Nephron (organoid): ENCODE measurements around the gene ST7L.
A peak's percentile ranks its signal among the peaks of the same experiment; 100 is the strongest.

ENCODE experiments used
- H3K27ac Mint-ChIP-seq, 3 experiments: 2 replicates each; pipeline ENCODE4 v1.8.0; 2020; ENCODE audit warnings: mixed read lengths in 3 of 3, mild to moderate bottlenecking in 2 of 3, moderate library complexity in 1 of 3
- H3K27me3 Mint-ChIP-seq: 2 replicates; pipeline ENCODE4 v1.8.0; 2021; ENCODE audit warnings: low read depth, mild to moderate bottlenecking, moderate library complexity, mixed read lengths
- H3K36me3 Mint-ChIP-seq: 2 replicates; pipeline ENCODE4 v1.8.0; 2020; ENCODE audit warnings: low read depth, mixed read lengths
- H3K4me1 Mint-ChIP-seq: 2 replicates; pipeline ENCODE4 v1.8.0; 2020; ENCODE audit warnings: mixed read lengths
- H3K4me3 Mint-ChIP-seq, 3 experiments: 2 replicates each; pipeline ENCODE4 v1.8.0; 2020; ENCODE audit warnings: mild to moderate bottlenecking in 3 of 3, mixed read lengths in 3 of 3, moderate library complexity in 2 of 3
- H3K9me3 Mint-ChIP-seq: 2 replicates; pipeline ENCODE4 v1.8.0; 2020; ENCODE audit warnings: mixed read lengths
- CTCF ChIP-seq, 3 experiments: fragments of 200-600 bp; sonication (generic); IDR thresholded peaks; one replicate each; pipeline ENCODE4 v1.5.0; 2021; ENCODE audit warnings: antibody characterized with exemption in 3 of 3; ENCODE audit not compliant: unreplicated experiment in 3 of 3

ST7L gene

GRCh38 chr1:112533029-112533428 is 85.9 kb downstream of the ST7L start:
- Mint-ChIP-seq H3K36me3 (peaks cover 38% of the 10 kb centered on the region), H3K4me1 (peaks cover 27% of the 10 kb centered on the region), H3K4me3 (no peak overlapping the region), H3K9me3 (no peaks in the 10 kb centered on the region), H3K27ac (no peak overlapping the region), H3K27me3 (no peaks in the 10 kb centered on the region)
- no peak for TF ChIP-seq CTCF (IDR thresholded peaks at IDR 0.05; ENCODE audit: unreplicated experiment in 3 of 3)

GRCh38 chr1:112532064-112532463 is 86.9 kb downstream of the ST7L start:
- Mint-ChIP-seq H3K9me3 (no peaks in the 10 kb centered on the region), H3K36me3 (peaks cover 43% of the 10 kb centered on the region), H3K4me1 (peaks cover 28% of the 10 kb centered on the region), H3K4me3 (no peak overlapping the region), H3K27ac (peak overlapping the region in 2 of 3 experiments; percentile 52 to 68), H3K27me3 (no peaks in the 10 kb centered on the region)
- no peak for TF ChIP-seq CTCF (IDR thresholded peaks at IDR 0.05; ENCODE audit: unreplicated experiment in 3 of 3)

GRCh38 chr1:112530832-112531231 is 88.1 kb downstream of the ST7L start:
- Mint-ChIP-seq H3K4me1 (peaks cover 22% of the 10 kb centered on the region), H3K4me3 (no peak overlapping the region), H3K9me3 (no peaks in the 10 kb centered on the region), H3K36me3 (peaks cover 48% of the 10 kb centered on the region), H3K27ac (peak overlapping the region in 2 of 3 experiments; percentile 48 to 68), H3K27me3 (no peaks in the 10 kb centered on the region)
- no peak for TF ChIP-seq CTCF (IDR thresholded peaks at IDR 0.05; ENCODE audit: unreplicated experiment in 3 of 3)

GRCh38 chr1:112529301-112529700 is 89.6 kb downstream of the ST7L start:
- Mint-ChIP-seq H3K27me3 (no peaks in the 10 kb centered on the region), H3K27ac (peak overlapping the region in 2 of 3 experiments; percentile 14 to 36), H3K4me3 (no peak overlapping the region), H3K9me3 (no peaks in the 10 kb centered on the region), H3K4me1 (peaks cover 27% of the 10 kb centered on the region), H3K36me3 (peaks cover 49% of the 10 kb centered on the region)
- no peak for TF ChIP-seq CTCF (IDR thresholded peaks at IDR 0.05; ENCODE audit: unreplicated experiment in 3 of 3)

- peaks cover 38% of the 10 kb centered on the region for H3K4me1 Mint-ChIP-seq
- no peaks in the 10 kb centered on the region for H3K27me3 Mint-ChIP-seq
- H3K27ac Mint-ChIP-seq: peak overlapping the region in 2 of 3 experiments; percentile 46 to 55
- H3K9me3 Mint-ChIP-seq: no peaks in the 10 kb centered on the region
- H3K4me3 Mint-ChIP-seq: no peak overlapping the region
- H3K36me3 Mint-ChIP-seq: peaks cover 43% of the 10 kb centered on the region
- no peak for TF ChIP-seq CTCF (IDR thresholded peaks at IDR 0.05; ENCODE audit: unreplicated experiment in 3 of 3)
These were observed 90.9 kb downstream of the ST7L start for GRCh38 chr1:112528076-112528475.

GRCh38 chr1:112527266-112528010 is 91.5 kb downstream of the ST7L start:
- H3K27ac Mint-ChIP-seq: peak overlapping the region; percentile 6 to 55 (median 46)
- H3K27me3 Mint-ChIP-seq: no peaks in the 10 kb centered on the region
- H3K4me3 Mint-ChIP-seq: no peak overlapping the region
- H3K4me1 Mint-ChIP-seq: peaks cover 45% of the 10 kb centered on the region
- peaks cover 42% of the 10 kb centered on the region for H3K36me3 Mint-ChIP-seq
- no peaks in the 10 kb centered on the region for H3K9me3 Mint-ChIP-seq
- TF ChIP-seq CTCF (IDR thresholded peaks at IDR 0.05; ENCODE audit: unreplicated experiment in 3 of 3): no peak
